Measurements from ENCODE around the gene SPATA1. TPM values are rescaled to one million over a fixed set of nuclear protein-coding genes. Genes with fewer than 3 reads are reported as not detected.
A peak's percentile ranks its signal among the peaks of the same experiment; 100 is the strongest.
"Not testable (repeated sequence)": the region's sequence is repeated elsewhere in the genome, so short reads cannot be mapped to it uniquely, and the experiment has no call there.

Gene SPATA1
- polyA plus RNA-seq, 1 of the 3 experiments (the other 2 are of a cell fraction) = 1.2 TPM

GRCh38 chr1:84594959-84595358, 88.8 kb downstream of the SPATA1 start:
- DNase-seq; H3K9me2 ChIP-seq; H3K4me3 ChIP-seq (ENCODE audit: low read depth in 2 of 2, low read length in 1 of 2); H3K27ac ChIP-seq (ENCODE audit: low read depth in 2 of 2, low read length in 1 of 2); H4K20me1 ChIP-seq (ENCODE audit: insufficient read depth); H3K79me2 ChIP-seq (ENCODE audit: insufficient read depth); H3K9ac ChIP-seq; H3K4me2 ChIP-seq; H3K9me3 ChIP-seq; POLR2A ChIA-PET; H2AFZ ChIP-seq (ENCODE audit: low read depth); CTCF ChIA-PET; H3K4me1 ChIP-seq (ENCODE audit: control insufficient read depth in 1 of 2, insufficient read depth in 2 of 2, low read depth in 1 of 2, low read length in 1 of 2); H3K27me3 ChIP-seq (ENCODE audit: insufficient read depth); H3K36me3 ChIP-seq (replicated peaks in 1 of 2; ENCODE audit: control insufficient read depth in 1 of 2, insufficient read depth in 2 of 2, low read length in 1 of 2): not testable (repeated sequence)
- H3F3A ChIP-seq (replicated peaks; ENCODE audit: insufficient read depth) = peaks cover 21% of the 10 kb centered on the region
- 74% methylated on average over 2 of the region's 2 CpGs for WGBS (ENCODE audit: low lambda C conversion rate)

DNA sequence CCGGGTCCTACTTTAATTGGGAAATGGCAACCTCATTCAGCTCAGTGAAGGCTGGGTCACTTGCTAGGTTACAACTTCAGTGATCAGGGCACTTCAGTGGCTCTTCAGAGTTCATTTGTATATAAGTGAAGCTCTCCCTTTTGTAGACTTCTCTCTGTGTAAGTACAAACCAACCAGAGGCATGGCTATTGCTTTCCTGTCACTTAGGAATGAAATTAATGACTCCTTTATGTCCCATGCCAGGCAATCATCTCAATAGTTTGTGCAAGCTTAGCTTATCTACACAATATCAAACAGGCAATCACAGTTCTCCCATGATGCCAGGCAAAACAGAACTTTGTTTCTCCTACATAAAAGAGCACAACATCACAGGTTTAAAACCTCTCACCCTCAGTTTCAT, 90.8 kb downstream of the SPATA1 start:
- Histone ChIP-seq H3F3A (replicated peaks; ENCODE audit: insufficient read depth) (peaks cover 25% of the 10 kb centered on the region), H3K27ac (ENCODE audit: low read depth in 2 of 2, low read length in 1 of 2) (peak overlapping the region in 1 of 2 experiments; percentile 97; a peak in 1 of 4 replicates), H3K36me3 (replicated peaks in 1 of 2; ENCODE audit: control insufficient read depth in 1 of 2, insufficient read depth in 2 of 2, low read length in 1 of 2) (no peaks in the 10 kb centered on the region), H2AFZ (ENCODE audit: low read depth) (0 out of 2 replicates have a peak overlapping the region, but pooled peaks have one; percentile 5), H3K79me2 (ENCODE audit: insufficient read depth) (no peaks in the 10 kb centered on the region), H3K4me2 (no peak overlapping the region), H4K20me1 (ENCODE audit: insufficient read depth) (no peaks in the 10 kb centered on the region), H3K9me2 (no peaks in the 10 kb centered on the region), H3K9me3 (no peaks in the 10 kb centered on the region), H3K27me3 (ENCODE audit: insufficient read depth) (no peaks in the 10 kb centered on the region), H3K4me3 (ENCODE audit: low read depth in 2 of 2, low read length in 1 of 2) (no peak overlapping the region), H3K9ac (no peak overlapping the region), H3K4me1 (ENCODE audit: control insufficient read depth in 1 of 2, insufficient read depth in 2 of 2, low read depth in 1 of 2, low read length in 1 of 2) (peaks cover 0 to 6% of the 10 kb centered on the region in 2 experiments; a peak in 1 of 4 replicates)
- ChIA-PET CTCF (interaction anchor here (0.6 kb wide), 1 partner anchor 26 kb away, joined by 3 read pairs; no protein-coding TSS in a partner anchor), POLR2A (no interaction called here)
- no peak for TF ChIP-seq USF1 (IDR thresholded peaks at IDR 0.05; ENCODE audit: borderline replicate concordance, low read depth)
- TF ChIP-seq EZH2phosphoT487 (IDR thresholded peaks at IDR 0.05; ENCODE audit: borderline replicate concordance, low read depth) = no peak
- no peak for DNase-seq
- WGBS (ENCODE audit: low lambda C conversion rate) = 47% methylated on average over 1 of the region's 1 CpG

DNA sequence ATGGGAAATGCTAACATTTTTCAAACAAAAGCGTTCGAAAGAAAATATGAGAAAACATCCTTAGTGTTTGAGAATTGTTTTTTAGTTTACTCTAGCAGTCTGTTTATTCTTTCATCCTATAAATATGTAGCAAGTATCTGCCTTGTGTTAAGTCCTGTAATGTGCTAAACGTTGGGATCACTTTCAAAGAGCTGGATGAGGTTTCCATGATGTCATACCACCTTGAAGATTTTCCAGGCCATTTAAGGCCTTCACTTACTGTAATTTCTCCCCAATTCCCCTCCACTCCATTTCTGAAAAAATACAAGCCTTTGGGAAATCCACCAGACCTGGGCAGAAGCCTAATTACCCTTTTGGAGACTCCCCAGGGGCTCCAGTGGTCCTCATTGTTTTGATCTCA, 92.2 kb downstream of the SPATA1 start:
- Histone ChIP-seq H3K9me3 (no peaks in the 10 kb centered on the region), H3K4me2 (peak overlapping the region; percentile 71), H3K36me3 (replicated peaks in 1 of 2; ENCODE audit: control insufficient read depth in 1 of 2, insufficient read depth in 2 of 2, low read length in 1 of 2) (no peaks in the 10 kb centered on the region), H3K79me2 (ENCODE audit: insufficient read depth) (no peaks in the 10 kb centered on the region), H3K27ac (ENCODE audit: low read depth in 2 of 2, low read length in 1 of 2) (peak overlapping the region; percentile 54 to 97; a peak in 3 of 4 replicates), H3K4me3 (ENCODE audit: low read depth in 2 of 2, low read length in 1 of 2) (no peak overlapping the region), H3K9ac (peak overlapping the region; percentile 54; the same call in 1 of the 2 replicates), H3K9me2 (no peaks in the 10 kb centered on the region), H3K4me1 (ENCODE audit: control insufficient read depth in 1 of 2, insufficient read depth in 2 of 2, low read depth in 1 of 2, low read length in 1 of 2) (peaks cover 0 to 6% of the 10 kb centered on the region in 2 experiments; a peak in 1 of 4 replicates), H4K20me1 (ENCODE audit: insufficient read depth) (no peaks in the 10 kb centered on the region), H3F3A (replicated peaks; ENCODE audit: insufficient read depth) (peaks cover 26% of the 10 kb centered on the region), H2AFZ (ENCODE audit: low read depth) (peak overlapping the region; percentile 81), H3K27me3 (ENCODE audit: insufficient read depth) (no peaks in the 10 kb centered on the region)
- ChIA-PET CTCF (no interaction called here), POLR2A (no interaction called here)
- DNase-seq = no peak
- WGBS (ENCODE audit: low lambda C conversion rate) = 71% methylated on average over 3 of the region's 3 CpGs
- TF ChIP-seq FOSL2 (IDR thresholded peaks at IDR 0.05; ENCODE audit: borderline replicate concordance, low read depth) (no peak), RXRA (IDR thresholded peaks at IDR 0.05; ENCODE audit: borderline replicate concordance, low read depth) (no peak), GABPA (IDR thresholded peaks at IDR 0.05; ENCODE audit: low read depth) (no peak), ZBTB33 (IDR thresholded peaks at IDR 0.05; ENCODE audit: borderline replicate concordance, low read depth) (no peak), EP300 (IDR thresholded peaks at IDR 0.05; ENCODE audit: borderline replicate concordance in 1 of 2, low read depth in 1 of 2, low read length in 1 of 2) (no peak), MAX (IDR thresholded peaks at IDR 0.05; ENCODE audit: low read depth) (no peak), MXI1 (IDR thresholded peaks at IDR 0.05; ENCODE audit: low read depth, low read length) (no peak), JUND (IDR thresholded peaks at IDR 0.05) (no peak), SMC3 (IDR thresholded peaks at IDR 0.05; ENCODE audit: low read depth, low read length) (no peak), TAF1 (IDR thresholded peaks at IDR 0.05; ENCODE audit: borderline replicate concordance, low read depth, low read length) (no peak), NFIC (IDR thresholded peaks at IDR 0.05; ENCODE audit: borderline replicate concordance) (no peak), RFX5 (IDR thresholded peaks at IDR 0.05; ENCODE audit: low read length) (no peak), CHD2 (IDR thresholded peaks at IDR 0.05; ENCODE audit: low read length, partially characterized antibody) (no peak), RAD21 (IDR thresholded peaks at IDR 0.05; ENCODE audit: low read length) (no peak), GATA2 (CRISPR knock-in tag; IDR thresholded peaks at IDR 0.05) (no peak), EZH2phosphoT487 (IDR thresholded peaks at IDR 0.05; ENCODE audit: borderline replicate concordance, low read depth) (no peak), USF1 (IDR thresholded peaks at IDR 0.05; ENCODE audit: borderline replicate concordance, low read depth) (no peak)
- TF ChIP-seq, protein P1, sequence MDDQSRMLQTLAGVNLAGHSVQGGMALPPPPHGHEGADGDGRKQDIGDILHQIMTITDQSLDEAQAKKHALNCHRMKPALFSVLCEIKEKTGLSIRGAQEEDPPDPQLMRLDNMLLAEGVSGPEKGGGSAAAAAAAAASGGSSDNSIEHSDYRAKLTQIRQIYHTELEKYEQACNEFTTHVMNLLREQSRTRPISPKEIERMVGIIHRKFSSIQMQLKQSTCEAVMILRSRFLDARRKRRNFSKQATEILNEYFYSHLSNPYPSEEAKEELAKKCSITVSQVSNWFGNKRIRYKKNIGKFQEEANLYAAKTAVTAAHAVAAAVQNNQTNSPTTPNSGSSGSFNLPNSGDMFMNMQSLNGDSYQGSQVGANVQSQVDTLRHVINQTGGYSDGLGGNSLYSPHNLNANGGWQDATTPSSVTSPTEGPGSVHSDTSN (IDR thresholded peaks at IDR 0.05) = no peak
